ENCODE measurements around the gene MCUB.

- TF ChIP-seq CTCF (IDR thresholded peaks at IDR 0.05; ENCODE audit: low read depth, low read length, missing input control) (no peak), SP1 (IDR thresholded peaks at IDR 0.05) (no peak), MAX (IDR thresholded peaks at IDR 0.05) (no peak), RAD21 (IDR thresholded peaks at IDR 0.05) (no peak), YY1 (IDR thresholded peaks at IDR 0.05) (no peak), HNF4A (conservative IDR thresholded peaks at IDR 0.05) (no peak), JUND (IDR thresholded peaks at IDR 0.05) (no peak), ZBTB33 (IDR thresholded peaks at IDR 0.05) (no peak), REST (IDR thresholded peaks at IDR 0.05) (no peak), GABPA (IDR thresholded peaks at IDR 0.05 in 1 of 2, conservative IDR thresholded peaks at IDR 0.05 in 1 of 2) (no peak), FOXA2 (IDR thresholded peaks at IDR 0.05) (no peak), EGR1 (IDR thresholded peaks at IDR 0.05; ENCODE audit: low read depth in 2 of 2) (no peak)
These were observed 168.3 kb downstream of the MCUB start for GRCh38 chr4:109728385-109728784.
